Nephron progenitor cell (in vitro differentiated cells): ENCODE measurements around the gene CD300H.
"Not testable (repeated sequence)": the region's sequence is repeated elsewhere in the genome, so short reads cannot be mapped to it uniquely, and the experiment has no call there.

Experiments
- DNase-seq: peaks from one replicate; pipeline ENCODE4 v3.0.0; 2021
- H3K27ac Mint-ChIP-seq: 2 replicates; pipeline ENCODE4 v1.8.0; 2021; ENCODE audit warnings: mild to moderate bottlenecking, moderate library complexity, mixed read lengths
- H3K27me3 Mint-ChIP-seq: 2 replicates; pipeline ENCODE4 v1.8.0; 2021; ENCODE audit warnings: mild to moderate bottlenecking, low read depth, mixed read lengths; ENCODE audit not compliant: poor library complexity
- H3K36me3 Mint-ChIP-seq: 2 replicates; pipeline ENCODE4 v1.8.0; 2021; ENCODE audit warnings: low read depth, mixed read lengths
- H3K4me1 Mint-ChIP-seq: 2 replicates; pipeline ENCODE4 v1.8.0; 2021; ENCODE audit warnings: mixed read lengths
- H3K4me3 Mint-ChIP-seq: 2 replicates; pipeline ENCODE4 v1.8.0; 2021; ENCODE audit warnings: mild to moderate bottlenecking, moderate library complexity, mixed read lengths
- H3K9me3 Mint-ChIP-seq: 2 replicates; pipeline ENCODE4 v1.8.0; 2021; ENCODE audit warnings: mild to moderate bottlenecking, moderate library complexity, mixed read lengths
- CTCF ChIP-seq: fragments of 200-600 bp; sonication (generic); IDR thresholded peaks from 2 replicates; pipeline ENCODE4 v1.5.0; 2021; ENCODE audit warnings: antibody characterized with exemption

CD300H gene

GRCh38 chr17:74565126-74565525 lies 2.2 kb downstream of the CD300H start:
- no peak for DNase-seq
- Mint-ChIP-seq H3K27ac (no peak overlapping the region), H3K9me3 (no peaks in the 10 kb centered on the region), H3K4me3 (no peak overlapping the region), H3K27me3 (peaks cover 38% of the 10 kb centered on the region), H3K36me3 (no peaks in the 10 kb centered on the region), H3K4me1 (no peaks in the 10 kb centered on the region)
- TF ChIP-seq CTCF: no peak

- H3K36me3 Mint-ChIP-seq: no peaks in the 10 kb centered on the region
- no peak overlapping the region for H3K4me3 Mint-ChIP-seq
- peaks cover 11% of the 10 kb centered on the region for H3K9me3 Mint-ChIP-seq
- DNase-seq: no peak
- TF ChIP-seq CTCF: no peak
- H3K27ac Mint-ChIP-seq: no peak overlapping the region
- H3K27me3 Mint-ChIP-seq: peaks cover 34% of the 10 kb centered on the region
- no peaks in the 10 kb centered on the region for H3K4me1 Mint-ChIP-seq
Observed at GRCh38 chr17:74563358-74563757, 4.0 kb downstream of the CD300H start.

- TF ChIP-seq CTCF: no peak
- DNase-seq: no peak
- no peak overlapping the region for H3K4me3 Mint-ChIP-seq
- H3K27me3 Mint-ChIP-seq: peaks cover 31% of the 10 kb centered on the region
- no peaks in the 10 kb centered on the region for H3K4me1 Mint-ChIP-seq
- H3K9me3 Mint-ChIP-seq: peaks cover 23% of the 10 kb centered on the region
- H3K27ac Mint-ChIP-seq: no peak overlapping the region
- H3K36me3 Mint-ChIP-seq: no peaks in the 10 kb centered on the region
Observed at GRCh38 chr17:74561586-74561985, 5.7 kb downstream of the CD300H start.

GRCh38 chr17:74558882-74559519 lies 8.3 kb downstream of the CD300H start:
- DNase-seq: no peak
- Mint-ChIP-seq H3K9me3 (peaks cover 29% of the 10 kb centered on the region), H3K4me3 (no peak overlapping the region), H3K4me1 (no peaks in the 10 kb centered on the region), H3K27ac (no peak overlapping the region), H3K27me3 (peaks cover 26% of the 10 kb centered on the region), H3K36me3 (no peaks in the 10 kb centered on the region)
- no peak for TF ChIP-seq CTCF

- peaks cover 31% of the 10 kb centered on the region for H3K27me3 Mint-ChIP-seq
Observed at GRCh38 chr17:74558402-74558801, 8.9 kb downstream of the CD300H start.

GRCh38 chr17:74555427-74555940 lies 11.8 kb downstream of the CD300H start:
- Mint-ChIP-seq H3K27ac (no peak overlapping the region), H3K9me3 (peaks cover 29% of the 10 kb centered on the region), H3K4me1 (peaks cover 21% of the 10 kb centered on the region), H3K36me3 (no peaks in the 10 kb centered on the region), H3K27me3 (peaks cover 30% of the 10 kb centered on the region), H3K4me3 (no peak overlapping the region)
- no peak for TF ChIP-seq CTCF
- no peak for DNase-seq

More at GRCh38 chr17:74558402-74558801, 8.9 kb downstream of the CD300H start:
- H3K27ac Mint-ChIP-seq, H3K36me3 Mint-ChIP-seq, DNase-seq, H3K4me1 Mint-ChIP-seq, H3K4me3 Mint-ChIP-seq: not testable (repeated sequence)
- H3K9me3 Mint-ChIP-seq: peaks cover 29% of the 10 kb centered on the region
